Measurements from ENCODE around the gene SH3PXD2A.

Gene SH3PXD2A

GRCh38 chr10:103836273-103836672 is 19.1 kb downstream of the SH3PXD2A start:
- Histone ChIP-seq H3K14ac (ENCODE audit: low read length) (no peak overlapping the region), H4K8ac (ENCODE audit: low read depth, low read length) (no peak overlapping the region), H3K27ac (ENCODE audit: low read depth, low read length) (no peak overlapping the region), H3K4me2 (ENCODE audit: low read length) (no peak overlapping the region), H3K4me3 (ENCODE audit: low read depth, low read length) (no peak overlapping the region), H3K23ac (ENCODE audit: low read length) (peak overlapping the region; percentile 50), H3K4me1 (ENCODE audit: control insufficient read depth in 1 of 2, insufficient read depth in 2 of 2, low read length in 2 of 2) (peaks cover 9 to 15% of the 10 kb centered on the region in 2 experiments), H3K9me3 (ENCODE audit: insufficient read depth, low read depth, low read length) (no peaks in the 10 kb centered on the region), H3K9ac (ENCODE audit: low read length) (peak overlapping the region; percentile 13), H2AK5ac (ENCODE audit: low read length) (no peak overlapping the region), H4K91ac (ENCODE audit: low read depth, low read length) (no peak overlapping the region), H3K79me1 (ENCODE audit: low read length) (peaks cover 2% of the 10 kb centered on the region), H3K27me3 (ENCODE audit: insufficient read depth, low read length) (no peaks in the 10 kb centered on the region), H4K12ac (ENCODE audit: low read depth, low read length) (no peak overlapping the region), H3K79me2 (ENCODE audit: control insufficient read depth, insufficient read depth, low read length, poor library complexity) (peaks cover 2% of the 10 kb centered on the region), H2BK5ac (ENCODE audit: low read depth, low read length, poor library complexity) (no peak overlapping the region), H2BK12ac (ENCODE audit: low read length) (no peak overlapping the region), H2BK120ac (ENCODE audit: insufficient read depth, low read length, poor library complexity) (no peak overlapping the region), H3K4ac (ENCODE audit: low read depth, low read length) (no peak overlapping the region), H3K18ac (ENCODE audit: low read length) (no peak overlapping the region), H2AFZ (ENCODE audit: insufficient read depth, low read length, poor library complexity) (no peak overlapping the region), H3K36me3 (ENCODE audit: control insufficient read depth in 1 of 2, insufficient read depth in 2 of 2, low read length in 2 of 2) (no peaks in the 10 kb centered on the region)
- no peak for DNase-seq
- no CpG with 5 or more reads among the region's 1 CpG for WGBS (ENCODE audit: extremely low coverage, insufficient coverage, insufficient read length)

GRCh38 chr10:103835096-103836050 is 20.0 kb downstream of the SH3PXD2A start:
- H4K8ac ChIP-seq (ENCODE audit: low read depth, low read length), result no peak overlapping the region
- no peak overlapping the region for H3K4me3 ChIP-seq (ENCODE audit: low read depth, low read length)
- H3K4me1 ChIP-seq (ENCODE audit: control insufficient read depth in 1 of 2, insufficient read depth in 2 of 2, low read length in 2 of 2), result peaks cover 6 to 12% of the 10 kb centered on the region in 2 experiments
- H3K14ac ChIP-seq (ENCODE audit: low read length), result no peak overlapping the region
- H2BK12ac ChIP-seq (ENCODE audit: low read length), result no peak overlapping the region
- no peak overlapping the region for H4K91ac ChIP-seq (ENCODE audit: low read depth, low read length)
- H2AFZ ChIP-seq (ENCODE audit: insufficient read depth, low read length, poor library complexity), result no peak overlapping the region
- no peaks in the 10 kb centered on the region for H3K36me3 ChIP-seq (ENCODE audit: control insufficient read depth in 1 of 2, insufficient read depth in 2 of 2, low read length in 2 of 2)
- no peak overlapping the region for H3K23ac ChIP-seq (ENCODE audit: low read length)
- no peak overlapping the region for H3K4ac ChIP-seq (ENCODE audit: low read depth, low read length)
- H4K12ac ChIP-seq (ENCODE audit: low read depth, low read length), result no peak overlapping the region
- no CpG with 5 or more reads among the region's 20 CpGs for WGBS (ENCODE audit: extremely low coverage, insufficient coverage, insufficient read length)
- H2BK120ac ChIP-seq (ENCODE audit: insufficient read depth, low read length, poor library complexity), result no peak overlapping the region
- no peak overlapping the region for H3K9ac ChIP-seq (ENCODE audit: low read length)
- H3K9me3 ChIP-seq (ENCODE audit: insufficient read depth, low read depth, low read length), result no peaks in the 10 kb centered on the region
- peak; percentile 36 to 49 for DNase-seq
- H3K27ac ChIP-seq (ENCODE audit: low read depth, low read length), result no peak overlapping the region
- no peak overlapping the region for H3K18ac ChIP-seq (ENCODE audit: low read length)
- peaks cover 2% of the 10 kb centered on the region for H3K79me2 ChIP-seq (ENCODE audit: control insufficient read depth, insufficient read depth, low read length, poor library complexity)
- H3K79me1 ChIP-seq (ENCODE audit: low read length), result peaks cover 2% of the 10 kb centered on the region
- H2AK5ac ChIP-seq (ENCODE audit: low read length), result no peak overlapping the region
- no peaks in the 10 kb centered on the region for H3K27me3 ChIP-seq (ENCODE audit: insufficient read depth, low read length)
- no peak overlapping the region for H2BK5ac ChIP-seq (ENCODE audit: low read depth, low read length, poor library complexity)
- H3K4me2 ChIP-seq (ENCODE audit: low read length), result no peak overlapping the region

GRCh38 chr10:103834436-103835095 is 20.8 kb downstream of the SH3PXD2A start:
- Histone ChIP-seq H3K79me2 (ENCODE audit: control insufficient read depth, insufficient read depth, low read length, poor library complexity) (peaks cover 2% of the 10 kb centered on the region), H3K4me3 (ENCODE audit: low read depth, low read length) (no peak overlapping the region), H3K9ac (ENCODE audit: low read length) (no peak overlapping the region), H3K27ac (ENCODE audit: low read depth, low read length) (no peak overlapping the region), H3K27me3 (ENCODE audit: insufficient read depth, low read length) (no peaks in the 10 kb centered on the region), H4K12ac (ENCODE audit: low read depth, low read length) (no peak overlapping the region), H2BK120ac (ENCODE audit: insufficient read depth, low read length, poor library complexity) (no peak overlapping the region), H2BK5ac (ENCODE audit: low read depth, low read length, poor library complexity) (no peak overlapping the region), H3K9me3 (ENCODE audit: insufficient read depth, low read depth, low read length) (no peaks in the 10 kb centered on the region), H2AK5ac (ENCODE audit: low read length) (no peak overlapping the region), H4K8ac (ENCODE audit: low read depth, low read length) (no peak overlapping the region), H3K18ac (ENCODE audit: low read length) (no peak overlapping the region), H3K14ac (ENCODE audit: low read length) (no peak overlapping the region), H3K79me1 (ENCODE audit: low read length) (peaks cover 2% of the 10 kb centered on the region), H3K4me1 (ENCODE audit: control insufficient read depth in 1 of 2, insufficient read depth in 2 of 2, low read length in 2 of 2) (peaks cover 5 to 8% of the 10 kb centered on the region in 2 experiments), H4K91ac (ENCODE audit: low read depth, low read length) (no peak overlapping the region), H2AFZ (ENCODE audit: insufficient read depth, low read length, poor library complexity) (no peak overlapping the region), H3K23ac (ENCODE audit: low read length) (no peak overlapping the region), H3K36me3 (ENCODE audit: control insufficient read depth in 1 of 2, insufficient read depth in 2 of 2, low read length in 2 of 2) (no peaks in the 10 kb centered on the region), H3K4me2 (ENCODE audit: low read length) (no peak overlapping the region), H3K4ac (ENCODE audit: low read depth, low read length) (no peak overlapping the region), H2BK12ac (ENCODE audit: low read length) (no peak overlapping the region)
- no CpG with 5 or more reads among the region's 5 CpGs for WGBS (ENCODE audit: extremely low coverage, insufficient coverage, insufficient read length)
- no peak for DNase-seq

- Histone ChIP-seq H4K91ac (ENCODE audit: low read depth, low read length) (no peak overlapping the region), H2BK5ac (ENCODE audit: low read depth, low read length, poor library complexity) (no peak overlapping the region), H3K36me3 (ENCODE audit: control insufficient read depth in 1 of 2, insufficient read depth in 2 of 2, low read length in 2 of 2) (no peaks in the 10 kb centered on the region), H3K27me3 (ENCODE audit: insufficient read depth, low read length) (no peaks in the 10 kb centered on the region), H2BK120ac (ENCODE audit: insufficient read depth, low read length, poor library complexity) (no peak overlapping the region), H3K27ac (ENCODE audit: low read depth, low read length) (no peak overlapping the region), H3K79me2 (ENCODE audit: control insufficient read depth, insufficient read depth, low read length, poor library complexity) (peaks cover 2% of the 10 kb centered on the region), H3K79me1 (ENCODE audit: low read length) (peaks cover 2% of the 10 kb centered on the region), H3K4ac (ENCODE audit: low read depth, low read length) (no peak overlapping the region), H2AK5ac (ENCODE audit: low read length) (no peak overlapping the region), H2BK12ac (ENCODE audit: low read length) (no peak overlapping the region), H3K4me3 (ENCODE audit: low read depth, low read length) (no peak overlapping the region), H3K4me1 (ENCODE audit: control insufficient read depth in 1 of 2, insufficient read depth in 2 of 2, low read length in 2 of 2) (peaks cover 5 to 8% of the 10 kb centered on the region in 2 experiments), H4K12ac (ENCODE audit: low read depth, low read length) (no peak overlapping the region), H2AFZ (ENCODE audit: insufficient read depth, low read length, poor library complexity) (no peak overlapping the region), H3K18ac (ENCODE audit: low read length) (no peak overlapping the region), H3K23ac (ENCODE audit: low read length) (no peak overlapping the region), H3K9ac (ENCODE audit: low read length) (no peak overlapping the region), H3K14ac (ENCODE audit: low read length) (no peak overlapping the region), H3K4me2 (ENCODE audit: low read length) (no peak overlapping the region), H3K9me3 (ENCODE audit: insufficient read depth, low read depth, low read length) (no peaks in the 10 kb centered on the region), H4K8ac (ENCODE audit: low read depth, low read length) (no peak overlapping the region)
- DNase-seq, result no peak
- WGBS (ENCODE audit: extremely low coverage, insufficient coverage, insufficient read length), result no CpG with 5 or more reads among the region's 5 CpGs
Measured at GRCh38 chr10:103833731-103834365, 21.5 kb downstream of the SH3PXD2A start.

Data from trophoblast cell (in vitro differentiated cells and primary cell).